ENCODE data around the gene BLCAP.

DNA sequence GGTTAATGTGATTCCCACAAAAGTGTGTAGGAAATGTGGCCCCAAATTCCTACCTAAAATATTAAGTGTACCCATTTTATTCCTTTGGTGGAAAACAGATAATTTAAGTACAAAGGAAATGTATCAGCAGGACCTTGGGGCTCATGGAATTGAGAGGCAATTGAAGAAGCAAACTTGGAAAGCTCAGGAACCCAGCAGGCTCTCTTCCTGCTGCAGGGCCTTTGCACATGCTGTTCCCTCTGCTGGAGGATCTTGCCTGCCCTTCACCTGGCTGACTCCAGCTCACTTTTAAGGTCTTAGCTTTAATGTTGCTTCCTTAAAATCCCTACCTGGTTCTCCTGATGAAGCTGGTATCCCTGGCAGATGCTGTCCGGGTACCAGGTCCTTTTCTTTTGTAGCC lies 9.8 kb upstream of the BLCAP start:
- TF ChIP-seq, protein P1, sequence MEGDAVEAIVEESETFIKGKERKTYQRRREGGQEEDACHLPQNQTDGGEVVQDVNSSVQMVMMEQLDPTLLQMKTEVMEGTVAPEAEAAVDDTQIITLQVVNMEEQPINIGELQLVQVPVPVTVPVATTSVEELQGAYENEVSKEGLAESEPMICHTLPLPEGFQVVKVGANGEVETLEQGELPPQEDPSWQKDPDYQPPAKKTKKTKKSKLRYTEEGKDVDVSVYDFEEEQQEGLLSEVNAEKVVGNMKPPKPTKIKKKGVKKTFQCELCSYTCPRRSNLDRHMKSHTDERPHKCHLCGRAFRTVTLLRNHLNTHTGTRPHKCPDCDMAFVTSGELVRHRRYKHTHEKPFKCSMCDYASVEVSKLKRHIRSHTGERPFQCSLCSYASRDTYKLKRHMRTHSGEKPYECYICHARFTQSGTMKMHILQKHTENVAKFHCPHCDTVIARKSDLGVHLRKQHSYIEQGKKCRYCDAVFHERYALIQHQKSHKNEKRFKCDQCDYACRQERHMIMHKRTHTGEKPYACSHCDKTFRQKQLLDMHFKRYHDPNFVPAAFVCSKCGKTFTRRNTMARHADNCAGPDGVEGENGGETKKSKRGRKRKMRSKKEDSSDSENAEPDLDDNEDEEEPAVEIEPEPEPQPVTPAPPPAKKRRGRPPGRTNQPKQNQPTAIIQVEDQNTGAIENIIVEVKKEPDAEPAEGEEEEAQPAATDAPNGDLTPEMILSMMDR (IDR thresholded peaks at IDR 0.05; ENCODE audit: low read depth, low read length, missing input control): no peak
- TF ChIP-seq JUND (IDR thresholded peaks at IDR 0.05) (no peak), SP1 (IDR thresholded peaks at IDR 0.05) (no peak), RAD21 (IDR thresholded peaks at IDR 0.05) (no peak), TAF1 (conservative IDR thresholded peaks at IDR 0.05) (no peak)
- TF ChIP-seq, protein P2, sequence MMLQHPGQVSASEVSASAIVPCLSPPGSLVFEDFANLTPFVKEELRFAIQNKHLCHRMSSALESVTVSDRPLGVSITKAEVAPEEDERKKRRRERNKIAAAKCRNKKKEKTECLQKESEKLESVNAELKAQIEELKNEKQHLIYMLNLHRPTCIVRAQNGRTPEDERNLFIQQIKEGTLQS (IDR thresholded peaks at IDR 0.05): no peak
- TF ChIP-seq, protein P3, sequence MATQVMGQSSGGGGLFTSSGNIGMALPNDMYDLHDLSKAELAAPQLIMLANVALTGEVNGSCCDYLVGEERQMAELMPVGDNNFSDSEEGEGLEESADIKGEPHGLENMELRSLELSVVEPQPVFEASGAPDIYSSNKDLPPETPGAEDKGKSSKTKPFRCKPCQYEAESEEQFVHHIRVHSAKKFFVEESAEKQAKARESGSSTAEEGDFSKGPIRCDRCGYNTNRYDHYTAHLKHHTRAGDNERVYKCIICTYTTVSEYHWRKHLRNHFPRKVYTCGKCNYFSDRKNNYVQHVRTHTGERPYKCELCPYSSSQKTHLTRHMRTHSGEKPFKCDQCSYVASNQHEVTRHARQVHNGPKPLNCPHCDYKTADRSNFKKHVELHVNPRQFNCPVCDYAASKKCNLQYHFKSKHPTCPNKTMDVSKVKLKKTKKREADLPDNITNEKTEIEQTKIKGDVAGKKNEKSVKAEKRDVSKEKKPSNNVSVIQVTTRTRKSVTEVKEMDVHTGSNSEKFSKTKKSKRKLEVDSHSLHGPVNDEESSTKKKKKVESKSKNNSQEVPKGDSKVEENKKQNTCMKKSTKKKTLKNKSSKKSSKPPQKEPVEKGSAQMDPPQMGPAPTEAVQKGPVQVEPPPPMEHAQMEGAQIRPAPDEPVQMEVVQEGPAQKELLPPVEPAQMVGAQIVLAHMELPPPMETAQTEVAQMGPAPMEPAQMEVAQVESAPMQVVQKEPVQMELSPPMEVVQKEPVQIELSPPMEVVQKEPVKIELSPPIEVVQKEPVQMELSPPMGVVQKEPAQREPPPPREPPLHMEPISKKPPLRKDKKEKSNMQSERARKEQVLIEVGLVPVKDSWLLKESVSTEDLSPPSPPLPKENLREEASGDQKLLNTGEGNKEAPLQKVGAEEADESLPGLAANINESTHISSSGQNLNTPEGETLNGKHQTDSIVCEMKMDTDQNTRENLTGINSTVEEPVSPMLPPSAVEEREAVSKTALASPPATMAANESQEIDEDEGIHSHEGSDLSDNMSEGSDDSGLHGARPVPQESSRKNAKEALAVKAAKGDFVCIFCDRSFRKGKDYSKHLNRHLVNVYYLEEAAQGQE (IDR thresholded peaks at IDR 0.05): no peak
- TF ChIP-seq, protein P4, sequence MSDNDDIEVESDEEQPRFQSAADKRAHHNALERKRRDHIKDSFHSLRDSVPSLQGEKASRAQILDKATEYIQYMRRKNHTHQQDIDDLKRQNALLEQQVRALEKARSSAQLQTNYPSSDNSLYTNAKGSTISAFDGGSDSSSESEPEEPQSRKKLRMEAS (IDR thresholded peaks at IDR 0.05): no peak

All from liver (tissue), 3 donors.